HG03520 (cell line): ENCODE results near the gene RUSC2.
"Not testable (repeated sequence)": the region's sequence is repeated elsewhere in the genome, so short reads cannot be mapped to it uniquely, and the experiment has no call there.

Source experiments
- ATAC-seq: cut with Tn5 transposase; IDR thresholded peaks from one replicate; pipeline ENCODE4 v1.9.1; 2021; ENCODE audit warnings: mild to moderate bottlenecking, moderate library complexity; ENCODE audit not compliant: unreplicated experiment

The RUSC2 gene

DNA sequence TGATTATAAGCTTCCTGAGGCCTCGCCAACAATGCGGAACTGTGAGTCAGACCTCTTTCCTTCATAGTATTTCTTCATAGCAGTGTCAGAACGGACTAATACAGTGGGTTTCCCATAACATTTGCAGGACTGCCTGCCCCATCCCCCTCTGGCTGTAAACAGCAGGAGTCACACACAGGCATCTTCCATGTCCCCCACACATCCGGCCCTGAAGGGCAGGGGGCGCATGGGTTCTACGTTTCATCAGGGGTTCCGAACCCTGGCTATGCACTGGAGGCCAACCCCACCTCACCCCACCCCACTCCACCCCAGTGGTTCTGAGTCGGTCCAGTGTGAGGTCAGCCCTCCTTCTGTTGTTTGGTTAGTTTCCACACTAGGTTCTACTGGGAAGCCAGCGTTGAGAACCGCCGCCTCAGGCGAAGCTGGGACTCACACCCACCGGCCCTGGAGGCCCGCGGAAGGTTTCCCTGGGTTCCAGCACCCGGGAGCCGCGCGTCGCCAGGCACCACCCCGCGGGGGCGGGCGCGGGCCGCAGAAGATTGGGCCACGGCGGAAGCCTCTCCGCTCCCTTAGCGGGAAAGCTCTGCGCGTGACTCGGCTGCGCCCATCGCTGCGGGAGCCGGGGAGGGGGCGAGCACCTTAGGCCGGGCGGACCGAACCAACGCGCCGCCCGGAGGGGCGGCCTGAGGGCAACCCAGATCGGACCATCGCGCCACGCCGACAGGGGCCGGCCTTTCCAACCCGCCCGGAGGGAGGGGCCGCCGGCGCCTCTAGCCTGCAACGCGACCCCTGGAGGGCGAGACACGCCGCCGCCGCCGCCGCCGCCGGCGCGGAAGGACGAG, at the start of gene RUSC2:
RUSC2 (plus strand) TSS at position 799 of the 842 bp plus-strand sequence. CDS start 56,411 bp downstream, outside the sequence.
- no peak for ATAC-seq

DNA sequence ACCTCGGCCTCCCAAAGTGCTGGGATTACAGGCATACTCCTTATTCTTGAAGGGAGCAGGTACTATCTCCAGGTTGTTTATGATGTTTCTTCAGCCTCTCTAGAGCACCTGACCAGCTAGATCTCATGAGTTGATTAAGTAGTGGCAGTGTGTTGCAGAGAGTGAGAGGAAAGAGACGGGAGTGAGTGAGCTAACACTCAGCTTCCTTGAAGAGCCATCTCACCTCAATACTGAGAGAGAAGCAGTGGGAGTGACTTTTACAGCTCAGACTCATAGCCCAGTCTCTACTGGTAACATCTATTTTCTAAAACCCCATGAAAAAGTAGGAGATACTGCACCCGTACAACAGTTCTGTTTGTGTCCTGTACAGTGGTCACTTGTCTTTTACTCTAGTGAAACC, 43.9 kb upstream of the RUSC2 start:
- no peak for ATAC-seq

GRCh38 chr9:35448496-35448895, 41.4 kb upstream of the RUSC2 start:
- ATAC-seq, result no peak

DNA sequence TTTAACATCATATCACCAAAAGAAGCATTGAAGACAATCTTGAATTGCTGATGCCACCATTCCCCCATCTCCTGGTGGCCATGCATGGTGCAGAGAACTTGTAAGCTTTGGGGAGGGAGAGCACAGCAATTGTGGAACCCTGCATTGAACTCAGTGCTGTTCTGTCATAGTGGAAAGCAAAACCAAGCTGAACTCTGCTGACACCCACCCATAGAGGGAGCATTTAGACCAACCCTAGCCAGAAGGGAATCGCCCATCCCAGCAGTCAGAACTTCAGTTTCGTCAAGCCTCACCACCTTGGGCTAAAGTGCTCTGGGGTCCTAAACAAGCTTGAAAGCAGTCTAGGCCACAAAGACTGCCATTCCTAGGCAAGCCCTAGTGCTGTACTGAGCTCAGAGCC, 37.4 kb upstream of the RUSC2 start:
- no peak for ATAC-seq

- ATAC-seq, result no peak
Observed at GRCh38 chr9:35453786-35454185, 36.1 kb upstream of the RUSC2 start.

GRCh38 chr9:35464141-35465025, 25.5 kb upstream of the RUSC2 start:
- ATAC-seq, result no peak

GRCh38 chr9:35470340-35470739, 19.6 kb upstream of the RUSC2 start:
- no peak for ATAC-seq

GRCh38 chr9:35470894-35471293, 19.0 kb upstream of the RUSC2 start:
- ATAC-seq, result no peak

DNA sequence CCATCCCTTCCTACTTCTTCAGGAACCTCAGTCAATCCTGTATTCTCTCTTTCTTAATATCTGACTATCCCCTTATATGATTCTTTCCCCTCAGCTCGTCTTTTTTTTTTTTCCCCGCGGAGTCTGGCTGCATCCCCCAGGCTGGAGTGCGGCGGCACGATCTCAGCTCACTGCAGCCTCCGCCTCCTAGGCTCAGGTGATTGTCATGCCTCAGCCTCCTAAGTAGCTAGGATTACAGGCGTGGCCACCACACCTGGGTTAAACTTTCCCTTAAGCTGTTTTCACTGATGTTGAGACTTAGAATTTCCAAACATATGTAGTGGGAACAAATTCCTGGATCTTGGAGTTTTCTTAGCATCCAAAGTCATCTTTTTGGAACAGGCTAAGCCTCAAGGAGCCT, 13.3 kb upstream of the RUSC2 start:
- no peak for ATAC-seq

DNA sequence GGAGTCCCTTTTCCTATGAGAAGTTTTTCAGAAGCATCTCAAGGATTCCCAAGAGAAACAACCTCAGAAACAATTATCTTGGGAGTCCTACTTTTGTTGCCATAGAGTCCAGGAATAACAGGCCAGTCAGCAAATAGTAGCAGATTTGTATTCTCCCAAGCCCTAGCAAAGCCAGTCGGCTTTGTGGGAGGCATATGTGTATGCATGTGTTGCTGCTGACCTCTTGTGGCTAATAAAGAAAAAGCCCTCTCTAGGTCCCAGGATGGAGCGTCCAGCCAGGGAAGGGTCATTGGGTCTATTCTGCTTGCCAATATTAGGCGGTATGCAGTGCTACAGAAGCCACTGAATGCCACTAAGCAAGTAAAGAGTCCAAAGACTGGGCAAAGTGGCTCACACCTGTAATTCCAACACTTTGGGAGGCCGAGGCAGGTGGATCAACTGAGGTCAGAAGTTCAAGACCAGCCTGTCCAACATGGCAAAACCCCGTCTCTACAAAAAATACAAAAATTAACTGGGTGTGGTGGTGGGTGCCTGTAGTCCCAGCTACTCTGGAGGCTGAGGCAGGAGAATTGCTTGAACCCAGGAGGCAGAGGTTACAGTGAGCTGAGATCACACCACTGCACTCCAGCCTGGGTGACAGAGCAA, 12.6 kb upstream of the RUSC2 start:
- not testable (repeated sequence) for ATAC-seq

GRCh38 chr9:35478871-35479270, 11.0 kb upstream of the RUSC2 start:
- no peak for ATAC-seq

- no peak for ATAC-seq
Observed at GRCh38 chr9:35481347-35481975, 8.4 kb upstream of the RUSC2 start.

DNA sequence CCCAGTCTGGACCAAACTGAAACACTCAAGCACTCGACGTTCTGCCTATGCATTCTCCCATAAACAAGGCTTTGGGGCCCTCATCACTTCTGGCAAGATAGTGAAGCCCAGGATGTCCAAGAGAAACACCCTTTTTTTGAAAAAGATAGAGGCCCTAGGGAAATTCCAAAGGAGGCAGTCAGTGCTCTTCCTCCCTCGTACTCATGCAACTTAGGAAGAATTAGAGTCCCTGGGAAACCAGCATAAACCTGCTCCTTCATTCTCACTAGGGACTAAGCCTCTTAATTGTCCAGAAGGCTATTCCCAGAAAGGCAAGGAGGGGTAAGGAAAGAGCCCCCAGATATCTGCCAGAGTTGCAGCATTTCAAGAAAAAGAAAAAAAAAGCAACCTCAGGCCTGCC, 7.8 kb upstream of the RUSC2 start:
- no peak for ATAC-seq

DNA sequence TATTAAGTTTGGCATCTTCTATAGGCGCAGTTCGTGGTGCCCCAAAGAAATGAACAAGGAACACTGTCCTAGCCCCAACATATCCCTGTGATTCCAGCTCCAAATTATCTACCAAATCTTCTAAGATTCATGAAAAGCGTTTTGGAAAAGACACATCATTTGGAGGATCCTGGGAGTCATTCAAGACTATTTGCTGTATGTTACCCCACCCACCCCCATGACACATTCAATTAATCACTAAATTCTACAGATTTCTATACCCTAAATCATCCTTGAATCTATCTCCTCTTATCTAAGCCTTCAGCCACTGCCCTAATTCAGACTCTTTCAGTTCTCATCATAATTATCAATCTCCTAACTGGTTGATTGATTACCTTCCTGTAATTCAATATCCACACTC, 5.5 kb upstream of the RUSC2 start:
- ATAC-seq, result no peak

DNA sequence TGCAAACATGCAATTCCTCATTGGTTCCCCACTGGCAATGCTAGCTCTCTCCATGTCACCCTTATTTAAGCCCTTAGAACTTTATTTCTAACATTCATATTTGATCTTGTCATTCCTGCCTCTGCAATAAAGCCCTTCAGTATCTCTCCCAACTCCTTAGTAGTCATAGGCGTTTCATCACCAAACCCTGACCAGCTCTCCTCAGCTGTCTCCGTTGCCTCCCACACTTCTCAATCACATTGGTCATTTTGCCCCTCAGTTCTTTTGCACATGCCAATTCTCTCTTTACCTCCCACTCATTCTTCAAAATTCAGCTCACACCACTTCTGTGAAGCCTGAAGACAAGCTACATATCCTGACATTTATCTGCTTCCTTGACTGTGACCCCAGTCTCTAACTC, 2.8 kb upstream of the RUSC2 start:
- no peak for ATAC-seq

GRCh38 chr9:35488021-35488420, 1.9 kb upstream of the RUSC2 start:
- no peak for ATAC-seq

DNA sequence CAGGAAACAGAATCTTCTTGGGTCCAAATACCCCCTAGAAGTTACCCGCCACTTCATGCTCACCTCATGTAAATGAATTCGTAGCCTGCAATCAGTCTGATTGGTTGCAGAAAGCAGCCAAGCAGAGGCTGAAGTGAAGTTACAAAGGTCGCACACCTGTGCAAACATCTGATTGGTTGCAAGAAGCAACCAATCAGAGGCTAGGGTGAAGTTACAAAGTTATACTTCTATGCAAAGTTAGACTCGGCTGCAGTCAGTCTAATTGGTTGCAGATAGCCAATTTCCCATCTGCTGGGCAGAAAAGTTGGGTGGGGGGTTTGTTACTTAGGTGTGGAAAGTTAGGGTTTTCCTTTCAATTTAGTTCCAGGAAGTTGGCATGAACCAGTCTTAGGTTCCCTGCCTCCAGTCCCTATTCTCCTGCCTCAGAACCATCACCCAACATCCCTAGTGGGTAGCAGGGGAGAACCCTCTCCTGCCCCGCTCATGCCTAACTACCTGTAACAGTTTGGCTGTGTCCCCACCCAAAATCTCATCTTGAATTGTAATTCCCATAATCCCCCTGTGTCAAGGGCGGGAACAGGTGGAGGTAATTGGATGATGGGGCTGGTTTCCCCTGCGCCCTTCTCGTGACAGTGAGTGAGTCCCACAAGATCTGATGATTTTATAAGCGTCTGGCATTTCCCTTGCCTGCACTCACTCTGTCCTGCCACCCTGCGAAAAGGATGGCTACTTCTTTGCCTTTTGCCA, 1.2 kb upstream of the RUSC2 start:
- ATAC-seq, result no peak

DNA sequence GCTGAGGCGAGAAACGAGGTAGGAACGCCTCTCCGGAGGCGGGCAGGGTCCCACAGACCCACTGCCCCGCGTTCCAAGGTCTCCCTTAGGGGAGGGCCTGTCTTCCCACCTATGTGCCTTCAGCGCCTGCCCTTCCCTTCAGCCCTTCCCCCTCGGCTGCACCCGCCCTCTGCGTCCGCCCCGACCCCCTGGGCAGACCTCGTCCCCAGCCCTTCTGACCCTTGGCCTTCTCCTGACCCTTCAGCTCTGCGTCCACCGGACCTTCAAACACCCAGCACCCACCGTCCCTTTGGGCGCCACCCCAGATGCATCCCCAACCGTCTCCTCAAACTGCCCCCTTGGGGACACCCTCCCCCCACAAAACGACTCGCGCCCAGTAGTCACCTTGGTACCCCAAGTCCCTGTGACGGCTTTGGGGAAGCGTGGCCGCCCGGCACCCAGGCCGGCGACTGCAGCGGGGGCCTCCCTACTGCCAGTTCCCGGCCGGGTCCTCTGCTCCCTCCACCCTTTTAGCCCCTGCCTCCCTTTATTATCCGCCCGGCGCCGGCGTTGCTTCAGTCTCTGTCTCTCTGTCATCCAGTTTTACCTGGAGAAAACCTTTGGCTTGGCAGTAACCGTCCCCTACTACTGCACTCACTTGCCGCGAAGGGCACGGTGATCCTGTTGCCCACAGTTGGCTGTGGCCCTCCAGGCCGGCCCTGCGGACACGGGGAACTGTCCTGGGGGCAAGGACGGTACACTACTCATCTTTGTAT, 421 bp downstream of the RUSC2 start:
- ATAC-seq, result no peak

GRCh38 chr9:35490910-35491465, 1.1 kb downstream of the RUSC2 start:
- ATAC-seq, result no peak
